NCI-H1417 treated with DMSO at 0.1 percent for 48 hours (cell line): ENCODE measurements around the gene MEIS1.

Source experiments
- DNase-seq: peaks from one replicate; lab custom pipeline; 2025; lab: John Stamatoyannopoulos, UW

MEIS1 gene

GRCh38 chr2:66507673-66508201, 72.8 kb downstream of the MEIS1 start:
- DNase-seq = no peak

DNA sequence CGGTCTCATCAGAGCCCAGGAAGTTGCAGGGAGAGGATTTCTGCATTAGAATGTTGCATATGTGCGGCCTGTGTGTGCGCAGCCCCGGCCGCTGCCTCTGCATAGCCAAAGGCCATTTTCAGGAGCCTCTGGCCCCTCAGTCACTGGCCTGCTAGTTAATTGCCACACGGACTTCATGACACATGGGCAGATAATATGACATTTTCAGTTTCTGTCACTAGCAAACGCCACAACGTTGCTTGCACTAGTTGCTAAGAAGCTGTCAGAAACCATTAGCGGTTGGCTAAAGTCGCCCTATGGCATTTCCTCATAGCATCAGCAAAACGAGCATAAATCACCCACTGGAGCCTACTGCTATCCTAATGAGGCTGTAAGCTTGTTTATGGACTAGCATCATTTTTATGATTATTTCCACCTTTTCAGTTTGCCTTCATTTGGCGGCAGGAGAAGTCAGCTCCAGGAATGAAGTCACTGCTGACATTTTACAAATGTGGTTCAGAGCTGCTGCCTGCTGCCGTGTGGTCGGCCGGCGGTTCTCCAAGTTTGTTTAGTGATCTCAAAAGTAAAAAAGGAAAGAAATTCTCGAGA, 73.7 kb downstream of the MEIS1 start:
- no peak for DNase-seq

DNA sequence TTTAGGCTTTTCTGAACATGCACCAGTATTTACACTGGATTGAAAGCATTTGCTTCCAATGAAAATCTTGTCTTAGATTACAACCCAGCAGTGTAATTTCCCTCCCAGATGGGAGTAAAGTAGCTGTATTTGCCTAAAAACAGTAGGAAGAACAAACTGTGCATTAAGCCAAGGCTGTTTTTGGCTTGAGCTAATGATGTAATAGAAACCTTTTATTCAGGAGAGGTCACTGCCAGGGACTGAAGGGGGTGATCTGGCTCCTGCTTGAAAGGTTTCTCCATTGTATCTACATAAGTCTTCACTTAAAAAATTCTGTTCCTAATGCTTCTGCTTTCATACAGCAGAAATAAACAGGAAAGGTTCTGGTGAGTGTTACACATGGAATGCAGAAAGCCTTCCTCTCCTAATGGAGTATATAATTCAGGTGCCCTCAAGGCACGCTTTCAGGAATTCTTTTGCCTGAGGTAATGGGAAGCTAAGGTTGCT, 74.4 kb downstream of the MEIS1 start:
- no peak for DNase-seq

DNA sequence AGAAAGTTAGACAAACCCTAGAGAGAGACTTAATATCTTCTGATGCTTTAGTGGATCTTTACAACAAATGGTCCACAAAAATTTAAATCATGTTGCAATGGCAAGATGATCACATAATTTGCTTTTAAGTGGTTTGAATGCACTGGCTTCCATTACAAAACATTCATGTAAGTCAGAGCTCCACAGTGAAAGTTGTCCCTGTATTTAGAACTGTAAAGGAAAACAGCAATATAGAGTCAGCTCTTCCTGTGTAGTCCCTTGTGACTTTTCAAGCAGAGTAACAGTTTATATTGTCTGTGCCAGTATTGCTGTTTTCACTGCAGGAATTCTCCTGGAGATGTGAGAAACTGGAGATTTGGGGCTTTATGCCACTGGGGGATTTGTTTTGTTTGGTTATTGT, 77.7 kb downstream of the MEIS1 start:
- DNase-seq = no peak

DNA sequence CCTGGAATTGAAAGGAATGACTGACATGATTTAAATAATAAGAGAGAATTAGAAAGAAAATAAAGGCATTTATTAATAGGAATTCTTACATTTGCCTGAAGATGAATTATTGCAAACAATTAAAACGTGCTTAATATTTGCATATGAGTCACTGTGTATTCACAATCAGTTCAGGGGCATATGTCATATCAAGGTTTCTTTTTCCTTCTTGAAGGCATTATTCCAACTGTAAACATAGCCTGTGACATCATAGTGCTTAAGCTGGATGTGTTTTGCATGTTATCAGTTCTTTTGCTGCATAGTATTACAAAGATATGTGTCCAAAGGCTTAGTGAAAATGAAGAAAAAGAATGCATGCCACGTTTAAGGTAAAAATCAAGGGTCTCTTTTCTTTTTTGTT, 80.8 kb downstream of the MEIS1 start:
- no peak for DNase-seq

- DNase-seq = no peak
Observed at GRCh38 chr2:66516499-66516898, 81.6 kb downstream of the MEIS1 start.

- no peak for DNase-seq
Observed at GRCh38 chr2:66517772-66518171, 82.8 kb downstream of the MEIS1 start.

GRCh38 chr2:66519264-66519843, 84.4 kb downstream of the MEIS1 start:
- DNase-seq = no peak

- no peak for DNase-seq
Observed at GRCh38 chr2:66521291-66521922, 86.5 kb downstream of the MEIS1 start.

DNA sequence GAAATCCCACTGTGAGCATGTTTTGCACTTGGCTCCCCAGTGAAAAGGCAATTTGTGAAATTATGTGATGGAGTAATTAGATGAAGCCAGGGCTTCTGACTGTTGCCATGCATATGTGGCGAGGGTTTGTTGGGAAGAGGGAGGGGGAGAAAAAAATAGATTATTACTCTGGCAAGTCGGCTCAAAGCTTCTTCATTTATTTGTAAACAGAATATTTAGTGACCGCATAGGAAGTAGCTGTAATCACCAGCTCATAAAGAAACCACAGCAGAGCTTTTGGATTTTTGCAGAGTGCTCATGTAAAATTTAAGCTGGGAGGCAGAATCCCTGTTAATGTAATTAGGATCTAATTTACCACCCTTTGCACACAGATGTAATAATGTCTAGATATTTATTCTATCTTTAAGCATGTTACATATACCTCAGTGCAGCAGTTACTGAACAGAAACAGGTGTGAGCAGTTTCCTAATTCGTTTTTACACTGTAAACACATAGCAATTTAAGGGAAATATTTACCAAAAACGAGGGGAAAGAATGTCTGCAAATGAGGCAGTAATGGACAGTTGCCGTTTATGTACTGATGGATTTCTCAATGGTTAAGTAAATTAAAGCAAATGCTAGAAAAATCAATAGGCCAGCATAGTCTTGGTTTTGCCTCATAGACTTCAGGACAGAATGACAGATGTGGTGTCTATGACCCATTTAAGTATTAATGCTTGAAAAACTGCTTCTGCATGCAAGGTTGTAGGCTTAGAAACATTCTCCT, 87.9 kb downstream of the MEIS1 start:
- DNase-seq = peak; percentile 65

GRCh38 chr2:66523377-66523969, 88.5 kb downstream of the MEIS1 start:
- DNase-seq = no peak

- no peak for DNase-seq
Observed at GRCh38 chr2:66523990-66524389, 89.1 kb downstream of the MEIS1 start.

DNA sequence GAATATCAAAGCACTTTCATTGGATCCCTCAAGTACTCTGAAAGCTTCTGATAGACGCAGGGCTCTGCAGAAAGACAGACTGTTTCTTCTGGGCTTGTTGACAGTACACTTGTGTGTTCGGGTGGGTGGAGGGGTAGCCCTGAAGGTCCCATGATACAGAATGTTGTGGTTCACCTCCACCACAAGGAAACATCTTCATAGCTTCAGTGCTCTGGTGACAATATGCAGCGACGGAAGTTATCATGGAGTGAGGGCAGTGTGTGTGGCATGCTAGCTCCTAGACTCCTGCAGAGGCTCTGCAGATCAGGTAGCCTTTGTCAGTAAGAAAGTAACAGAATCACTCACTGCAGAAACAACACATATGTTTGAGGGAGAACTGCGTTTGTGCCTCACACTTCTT, 90.7 kb downstream of the MEIS1 start:
- DNase-seq = no peak

DNA sequence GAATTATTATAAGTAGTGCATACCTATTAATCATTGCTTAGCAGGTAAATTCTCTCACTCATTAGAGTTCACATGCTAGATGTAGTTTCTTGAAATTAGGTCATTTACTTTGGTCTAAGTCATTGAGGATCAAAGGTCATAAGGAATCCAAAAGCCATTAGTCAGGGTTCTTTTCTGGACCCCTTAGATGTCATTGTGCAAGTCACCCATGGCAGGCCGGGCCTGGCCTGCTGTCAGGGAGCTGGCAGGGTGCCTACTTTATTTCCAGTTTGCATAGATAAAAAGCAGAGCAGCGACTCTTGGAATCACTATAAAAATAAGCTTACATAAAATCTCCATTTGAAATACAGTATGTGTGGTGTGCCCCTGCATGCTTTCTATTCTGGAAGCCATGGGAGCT, 91.3 kb downstream of the MEIS1 start:
- DNase-seq = no peak

GRCh38 chr2:66528974-66529724, 94.2 kb downstream of the MEIS1 start:
- no peak for DNase-seq

- DNase-seq = no peak
Observed at GRCh38 chr2:66530651-66531050, 95.7 kb downstream of the MEIS1 start.

- no peak for DNase-seq
Observed at GRCh38 chr2:66531155-66531554, 96.2 kb downstream of the MEIS1 start.

- DNase-seq = no peak
Observed at GRCh38 chr2:66531567-66531966, 96.6 kb downstream of the MEIS1 start.

GRCh38 chr2:66532972-66533868, 98.3 kb downstream of the MEIS1 start:
- DNase-seq = no peak

GRCh38 chr2:66534461-66534860, 99.5 kb downstream of the MEIS1 start:
- DNase-seq = no peak
